HEK293T (cell line): ENCODE data around the gene CMPK1.

Experiments used
- ARNT ChIP-seq: fragments of 450-650 bp; IDR thresholded peaks from 2 replicates; pipeline ENCODE4 v1.6.1; 2017; ENCODE audit warnings: mild to moderate bottlenecking
- BHLHE40 ChIP-seq: fragments of 450-650 bp; IDR thresholded peaks from 2 replicates; pipeline ENCODE4 v1.6.1; 2016; ENCODE audit warnings: mild to moderate bottlenecking, moderate library complexity, borderline replicate concordance
- CTBP1 ChIP-seq: fragments of 450-650 bp; IDR thresholded peaks from 2 replicates; pipeline ENCODE4 v1.6.1; 2016; ENCODE audit warnings: borderline replicate concordance
- ELF4 ChIP-seq: fragments of 450-650 bp; IDR thresholded peaks from 2 replicates; pipeline ENCODE4 v1.6.1; 2017; ENCODE audit warnings: antibody characterized with exemption
- FOXA1 ChIP-seq: fragments of 450-650 bp; IDR thresholded peaks from 2 replicates; pipeline ENCODE4 v1.6.1; 2016; ENCODE audit warnings: mild to moderate bottlenecking
- FOXK2 ChIP-seq: fragments of 450-650 bp; IDR thresholded peaks from 2 replicates; pipeline ENCODE4 v1.6.1; 2016; ENCODE audit warnings: mild to moderate bottlenecking
- FOXM1 ChIP-seq: fragments of 450-650 bp; IDR thresholded peaks from 2 replicates; pipeline ENCODE4 v1.6.1; 2017; ENCODE audit warnings: mild to moderate bottlenecking, borderline replicate concordance
- L3MBTL2 ChIP-seq: fragments of 450-650 bp; conservative IDR thresholded peaks from 2 replicates; pipeline ENCODE4 v1.6.1; 2016; ENCODE audit warnings: mild to moderate bottlenecking
- PKNOX1 ChIP-seq: fragments of 450-650 bp; IDR thresholded peaks from 2 replicates; pipeline ENCODE4 v1.6.1; 2016
- SP1 ChIP-seq: fragments of 450-650 bp; IDR thresholded peaks from 2 replicates; pipeline ENCODE4 v1.6.1; 2017
- SUZ12 ChIP-seq: fragments of 450-650 bp; IDR thresholded peaks from 2 replicates; pipeline ENCODE4 v1.6.1; 2016; ENCODE audit warnings: mild to moderate bottlenecking
- TARDBP ChIP-seq: fragments of 450-650 bp; IDR thresholded peaks from 2 replicates; pipeline ENCODE4 v1.6.1; 2016

GRCh38 chr1:47416319-47417169 is 83.0 kb downstream of the CMPK1 start:
- TF ChIP-seq BHLHE40, result no peak
- TF ChIP-seq FOXK2, result no peak
- TF ChIP-seq SP1, result no peak
- no peak for TF ChIP-seq PKNOX1
- TF ChIP-seq FOXA1, result no peak
- no peak for TF ChIP-seq FOXM1
- TF ChIP-seq ARNT, result no peak
- TF ChIP-seq CTBP1, result no peak
- TF ChIP-seq TARDBP, result no peak
- no peak for TF ChIP-seq ELF4
- no peak for TF ChIP-seq L3MBTL2
- no peak for TF ChIP-seq SUZ12
